NCI-H1092 (cell line): ENCODE measurements around the gene HPRT1.
A peak's percentile ranks its signal among the peaks of the same experiment; 100 is the strongest.
"Not testable (repeated sequence)": the region's sequence is repeated elsewhere in the genome, so short reads cannot be mapped to it uniquely, and the experiment has no call there.

ENCODE experiments used
- DNase-seq: peaks from one replicate; lab custom pipeline; 2025; lab: John Stamatoyannopoulos, UW

The HPRT1 gene

GRCh38 chrX:134460005-134460861 lies at the start of gene HPRT1:
Gene HPRT1, plus strand, starts transcription at chrX:134460165. Its CDS starts 147 bp downstream, at chrX:134460312.
- DNase-seq, result peak; percentile 74

- no peak for DNase-seq
These were observed 43.9 kb upstream of the HPRT1 start for GRCh38 chrX:134416087-134416486.

GRCh38 chrX:134418317-134419113 lies 41.5 kb upstream of the HPRT1 start:
- DNase-seq, result no peak

GRCh38 chrX:134419784-134420183 lies 40.2 kb upstream of the HPRT1 start:
- DNase-seq, result no peak

GRCh38 chrX:134423606-134424005 lies 36.4 kb upstream of the HPRT1 start:
- DNase-seq, result no peak

- DNase-seq, result no peak
These were observed 33.7 kb upstream of the HPRT1 start for GRCh38 chrX:134426281-134426680.

- no peak for DNase-seq
These were observed 28.1 kb upstream of the HPRT1 start for GRCh38 chrX:134431894-134432293.

GRCh38 chrX:134435894-134436293 lies 24.1 kb upstream of the HPRT1 start:
- no peak for DNase-seq

- no peak for DNase-seq
These were observed 16.9 kb upstream of the HPRT1 start for GRCh38 chrX:134443020-134443419.

GRCh38 chrX:134443461-134443860 lies 16.5 kb upstream of the HPRT1 start:
- DNase-seq, result no peak

GRCh38 chrX:134444681-134445080 lies 15.3 kb upstream of the HPRT1 start:
- no peak for DNase-seq

GRCh38 chrX:134452596-134452995 lies 7.4 kb upstream of the HPRT1 start:
- DNase-seq, result no peak

GRCh38 chrX:134453631-134454030 lies 6.3 kb upstream of the HPRT1 start:
- DNase-seq, result no peak

- no peak for DNase-seq
These were observed 5.5 kb upstream of the HPRT1 start for GRCh38 chrX:134454506-134454905.

GRCh38 chrX:134457708-134458107 lies 2.3 kb upstream of the HPRT1 start:
- no peak for DNase-seq

GRCh38 chrX:134459683-134460004 lies 321 bp upstream of the HPRT1 start:
- DNase-seq, result no peak

- no peak for DNase-seq
These were observed 876 bp downstream of the HPRT1 start for GRCh38 chrX:134460862-134461220.

GRCh38 chrX:134461437-134461836 lies 1.5 kb downstream of the HPRT1 start:
- DNase-seq, result no peak

- DNase-seq, result no peak
These were observed 3.0 kb downstream of the HPRT1 start for GRCh38 chrX:134462927-134463326.

GRCh38 chrX:134464453-134464852 lies 4.5 kb downstream of the HPRT1 start:
- DNase-seq, result not testable (repeated sequence)

- no peak for DNase-seq
These were observed 9.5 kb downstream of the HPRT1 start for GRCh38 chrX:134469486-134469885.

- no peak for DNase-seq
These were observed 10.0 kb downstream of the HPRT1 start for GRCh38 chrX:134470013-134470412.

GRCh38 chrX:134472041-134472440 lies 12.1 kb downstream of the HPRT1 start:
- DNase-seq, result no peak
